Lower lobe of right lung (tissue), 2 donors: ENCODE results near the gene CASP2. TPM values are rescaled to one million over a fixed set of nuclear protein-coding genes. Genes with fewer than 3 reads are reported as not detected.

Source experiments
- ATAC-seq, 2 donors: fragments of 200-7000 bp; cut with Tn5 transposase; one replicate each; pipeline ENCODE4 v1.9.1; 2020 to 2022; ENCODE audit warnings: mild to moderate bottlenecking in 2 of 2, moderate library complexity in 2 of 2
- DNase-seq: peaks from one replicate; pipeline ENCODE4 v3.0.0-alpha.2; 2020
- H3K27ac ChIP-seq: fragments of 200-600 bp; one replicate; pipeline ENCODE4 v1.8.0; 2022
- H3K27me3 ChIP-seq: fragments of 200-600 bp; one replicate; pipeline ENCODE4 v1.8.0; 2022; ENCODE audit warnings: low read depth
- H3K36me3 ChIP-seq: fragments of 200-600 bp; one replicate; pipeline ENCODE4 v1.8.0; 2022; ENCODE audit warnings: mild to moderate bottlenecking
- H3K4me1 ChIP-seq: fragments of 200-600 bp; one replicate; pipeline ENCODE4 v1.8.0; 2022
- H3K4me3 ChIP-seq: fragments of 200-600 bp; one replicate; pipeline ENCODE4 v1.8.0; 2022; ENCODE audit warnings: mild to moderate bottlenecking
- H3K9me3 ChIP-seq: fragments of 200-600 bp; one replicate; pipeline ENCODE4 v1.8.0; 2022
- CTCF ChIP-seq: fragments of 200-600 bp; IDR thresholded peaks from one replicate; pipeline ENCODE4 v1.8.0; 2022; ENCODE audit warnings: antibody characterized with exemption, mild to moderate bottlenecking
- intact Hi-C: fragments of 100-400 bp; cut with DNase I; formaldehyde crosslinking; loops from one replicate; pipeline ENCODE4 v1.11.0; 2022
- total RNA-seq: library from RNA; stranded (reverse); fragmentation: NEBNext Ultra II Directional; extraction: Animal tissue kit (Norgen Biotek cat#: 25700); gene quantifications from one replicate; pipeline ENCODE4 v1.2.1, GENCODE V29; 2021
- donor health status: DM: no; HTN: yes; CAD: no; lungs with severe emphysema.

The CASP2 gene
- total RNA-seq, 1 donor from 2014 or later: 33.7 TPM

- intact Hi-C loops: no loop called here
- no peak overlapping the region for H3K27ac ChIP-seq
- no peak overlapping the region for H3K4me3 ChIP-seq
- no peak for TF ChIP-seq CTCF
- peaks cover 29% of the 10 kb centered on the region for H3K4me1 ChIP-seq
- H3K27me3 ChIP-seq: no peaks in the 10 kb centered on the region
- no peaks in the 10 kb centered on the region for H3K9me3 ChIP-seq
- peaks cover 68% of the 10 kb centered on the region for H3K36me3 ChIP-seq
- ATAC-seq (no peak), DNase-seq (no peak)
Measured at GRCh38 chr7:143292876-143293275, 4.7 kb downstream of the CASP2 start.

DNA sequence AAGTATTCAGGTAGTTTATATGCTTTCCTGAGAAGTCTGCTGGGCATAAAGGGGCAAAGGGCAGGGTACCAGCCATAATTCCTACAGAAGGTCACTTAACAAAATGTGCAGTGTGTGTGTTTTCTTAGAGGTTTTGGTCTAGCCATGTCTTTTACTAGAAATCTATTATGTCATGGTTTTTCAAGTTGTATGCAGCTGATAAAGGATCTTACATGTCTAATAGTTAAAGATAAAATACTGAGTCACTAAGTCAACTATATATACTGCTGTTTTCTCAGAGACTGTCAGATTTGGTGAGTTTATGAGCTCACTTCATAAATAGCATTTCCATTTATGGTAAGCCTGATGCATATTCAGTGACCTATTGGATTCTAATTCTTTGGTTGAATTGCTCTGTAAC is 7.7 kb downstream of the CASP2 start:
- intact Hi-C loops: no loop called here
- Histone ChIP-seq H3K4me1 (peaks cover 20% of the 10 kb centered on the region), H3K27ac (no peak overlapping the region), H3K36me3 (peaks cover 98% of the 10 kb centered on the region), H3K27me3 (no peaks in the 10 kb centered on the region), H3K4me3 (no peak overlapping the region), H3K9me3 (no peaks in the 10 kb centered on the region)
- no peak for ATAC-seq
- TF ChIP-seq CTCF: no peak
- no peak for DNase-seq

GRCh38 chr7:143296686-143297085 is 8.5 kb downstream of the CASP2 start:
- TF ChIP-seq CTCF: no peak
- intact Hi-C loops: no loop called here
- H3K4me3 ChIP-seq: no peak overlapping the region
- no peak for DNase-seq
- ATAC-seq: no peak
- H3K27me3 ChIP-seq: no peaks in the 10 kb centered on the region
- no peaks in the 10 kb centered on the region for H3K9me3 ChIP-seq
- H3K27ac ChIP-seq: no peak overlapping the region
- H3K4me1 ChIP-seq: peaks cover 22% of the 10 kb centered on the region
- H3K36me3 ChIP-seq: peaks cover 100% of the 10 kb centered on the region

- Histone ChIP-seq H3K27ac (no peak overlapping the region), H3K9me3 (no peaks in the 10 kb centered on the region), H3K27me3 (no peaks in the 10 kb centered on the region), H3K4me1 (peaks cover 29% of the 10 kb centered on the region), H3K4me3 (no peak overlapping the region), H3K36me3 (peaks cover 100% of the 10 kb centered on the region)
- TF ChIP-seq CTCF: no peak
- intact Hi-C loops: no loop called here
- no peak for ATAC-seq
- DNase-seq: no peak
Measured at GRCh38 chr7:143299346-143299745, 11.2 kb downstream of the CASP2 start.

DNA sequence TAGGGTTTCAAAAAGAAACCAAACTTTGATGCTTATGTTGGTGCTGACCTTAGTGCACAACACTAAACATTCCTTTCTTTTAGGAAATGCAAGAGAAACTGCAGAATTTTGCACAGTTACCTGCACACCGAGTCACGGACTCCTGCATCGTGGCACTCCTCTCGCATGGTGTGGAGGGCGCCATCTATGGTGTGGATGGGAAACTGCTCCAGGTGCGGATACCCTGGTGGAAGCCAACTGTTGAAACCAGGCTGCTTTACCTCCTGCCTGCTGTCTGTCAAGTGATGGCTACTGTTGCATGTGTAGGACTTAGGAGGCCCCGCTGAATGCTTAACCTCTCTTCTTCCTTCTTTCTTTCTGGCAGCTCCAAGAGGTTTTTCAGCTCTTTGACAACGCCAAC is 11.7 kb downstream of the CASP2 start:
- peaks cover 100% of the 10 kb centered on the region for H3K36me3 ChIP-seq
- no peaks in the 10 kb centered on the region for H3K9me3 ChIP-seq
- TF ChIP-seq CTCF: peak; percentile 56
- no peak overlapping the region for H3K27ac ChIP-seq
- no peak overlapping the region for H3K4me3 ChIP-seq
- ATAC-seq: peak; percentile 47 to 50
- intact Hi-C loops: no loop called here
- H3K27me3 ChIP-seq: no peaks in the 10 kb centered on the region
- DNase-seq: no peak
- peaks cover 29% of the 10 kb centered on the region for H3K4me1 ChIP-seq
